DND-41 (cell line): Measurements from ENCODE around the gene DDX27.
A peak's percentile ranks its signal among the peaks of the same experiment; 100 is the strongest.

Experiments
- ATAC-seq: fragments of 200-7000 bp; cut with Tn5 transposase; 3 replicates; pipeline ENCODE4 v1.9.1; 2021; ENCODE audit warnings: low read depth; ENCODE audit not compliant: insufficient read depth
- DNase-seq: peaks from one replicate; pipeline ENCODE4 v3.0.0-alpha.2; 2020
- H2AFZ ChIP-seq: 2 replicates; pipeline ENCODE4 v1.6.0; 2012; ENCODE audit warnings: low read depth, low read length
- H3K27ac ChIP-seq: 2 replicates; pipeline ENCODE4 v1.5.1; 2012; ENCODE audit warnings: low read length, inconsistent platforms
- H3K27me3 ChIP-seq: fragments of 200-600 bp; sonication (generic); 2 replicates; pipeline ENCODE4 v1.6.0; 2012; ENCODE audit warnings: low read length, mild to moderate bottlenecking, inconsistent platforms; ENCODE audit not compliant: insufficient read depth, poor library complexity
- H3K36me3 ChIP-seq: 2 replicates; pipeline ENCODE4 v1.5.1; 2012; ENCODE audit warnings: low read length, inconsistent platforms; ENCODE audit not compliant: insufficient read depth
- H3K4me1 ChIP-seq: 2 replicates; pipeline ENCODE4 v1.5.1; 2012; ENCODE audit warnings: mild to moderate bottlenecking, low read length; ENCODE audit not compliant: insufficient read depth
- H3K4me2 ChIP-seq: 2 replicates; pipeline ENCODE4 v1.6.0; 2012; ENCODE audit warnings: mild to moderate bottlenecking, moderate library complexity, low read length, inconsistent platforms; ENCODE audit not compliant: insufficient read depth
- H3K4me3 ChIP-seq, 2 experiments: fragments of 200-600 bp in 1 of 2; shearing (Covaris generic) in 1 of 2; 2 replicates each; pipeline ENCODE4 v1.5.1; 2012 to 2016; ENCODE audit warnings: inconsistent platforms in 2 of 2, low read length in 2 of 2, mild to moderate bottlenecking in 2 of 2, low read depth in 1 of 2, moderate library complexity in 1 of 2
- H3K79me2 ChIP-seq: 2 replicates; pipeline ENCODE4 v1.6.0; 2012; ENCODE audit warnings: low read length, inconsistent platforms; ENCODE audit not compliant: insufficient read depth
- H3K9ac ChIP-seq: 2 replicates; pipeline ENCODE4 v1.6.0; 2012; ENCODE audit warnings: low read depth, mild to moderate bottlenecking, inconsistent platforms, low read length, moderate library complexity
- H3K9me3 ChIP-seq: 2 replicates; pipeline ENCODE4 v1.5.1; 2012; ENCODE audit warnings: low read length, moderate library complexity, mild to moderate bottlenecking, inconsistent platforms; ENCODE audit not compliant: insufficient read depth, severe bottlenecking
- H4K20me1 ChIP-seq: 2 replicates; pipeline ENCODE4 v1.6.0; 2012; ENCODE audit warnings: low read length; ENCODE audit not compliant: insufficient read depth
- EZH2 ChIP-seq: IDR thresholded peaks from 3 replicates; pipeline ENCODE4 v1.6.1; 2012; ENCODE audit warnings: borderline replicate concordance, low read depth, mild to moderate bottlenecking, moderate library complexity, low read length, inconsistent platforms; ENCODE audit not compliant: severe bottlenecking
- TF ChIP-seq, protein P1 (sequence below): IDR thresholded peaks from 2 replicates; pipeline ENCODE4 v1.5.1; 2012; ENCODE audit warnings: borderline replicate concordance, low read length, moderate library complexity, mild to moderate bottlenecking; ENCODE audit not compliant: poor library complexity, severe bottlenecking; ENCODE audit errors: extremely low read depth

DDX27 gene

DNA sequence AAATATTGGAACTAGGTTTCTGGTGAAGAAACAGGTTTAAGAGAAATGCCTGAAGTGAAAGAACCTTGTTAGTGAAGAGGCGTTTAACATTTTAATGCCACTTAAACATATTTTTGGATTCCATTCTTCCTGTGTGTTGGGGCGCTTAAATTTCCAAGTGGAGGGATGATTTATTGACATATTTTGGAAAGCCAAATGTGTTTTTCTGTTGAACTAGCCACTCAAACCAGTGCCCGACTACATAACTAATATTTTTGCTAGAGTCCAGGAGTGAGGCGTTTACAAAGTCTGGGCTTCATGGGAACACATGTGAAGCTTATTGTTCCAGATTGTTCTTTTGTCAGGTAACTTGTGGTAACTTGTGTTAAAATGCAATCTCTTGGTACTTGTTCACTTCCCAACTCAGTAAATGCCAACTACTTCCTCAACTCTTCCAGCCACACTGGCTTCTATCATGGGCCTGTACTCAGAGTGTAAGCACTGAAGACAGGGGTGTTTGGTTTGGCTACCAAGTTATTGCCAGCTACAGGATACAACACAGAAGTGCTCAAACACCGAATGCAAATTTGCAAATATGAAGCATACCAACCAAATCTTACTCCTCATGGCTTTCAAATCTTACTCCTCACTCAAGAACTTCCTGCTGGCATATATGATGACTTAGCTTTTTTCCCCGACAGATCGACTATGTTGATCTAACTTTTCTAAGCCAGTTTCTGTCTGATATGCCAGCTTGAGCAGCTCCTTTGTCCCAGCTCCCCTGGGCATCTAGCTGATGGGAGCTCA lies 60.7 kb downstream of the DDX27 start:
- H3K4me3 ChIP-seq: peak overlapping the region; percentile 78 to 81; a peak in 3 of 4 replicates
- peaks cover 77% of the 10 kb centered on the region for H3K4me1 ChIP-seq
- peaks cover 93% of the 10 kb centered on the region for H3K79me2 ChIP-seq
- peak overlapping the region; percentile 94 for H3K27ac ChIP-seq
- peaks cover 76% of the 10 kb centered on the region for H3K36me3 ChIP-seq
- DNase-seq: no peak
- TF ChIP-seq EZH2: no peak
- TF ChIP-seq, protein P1, sequence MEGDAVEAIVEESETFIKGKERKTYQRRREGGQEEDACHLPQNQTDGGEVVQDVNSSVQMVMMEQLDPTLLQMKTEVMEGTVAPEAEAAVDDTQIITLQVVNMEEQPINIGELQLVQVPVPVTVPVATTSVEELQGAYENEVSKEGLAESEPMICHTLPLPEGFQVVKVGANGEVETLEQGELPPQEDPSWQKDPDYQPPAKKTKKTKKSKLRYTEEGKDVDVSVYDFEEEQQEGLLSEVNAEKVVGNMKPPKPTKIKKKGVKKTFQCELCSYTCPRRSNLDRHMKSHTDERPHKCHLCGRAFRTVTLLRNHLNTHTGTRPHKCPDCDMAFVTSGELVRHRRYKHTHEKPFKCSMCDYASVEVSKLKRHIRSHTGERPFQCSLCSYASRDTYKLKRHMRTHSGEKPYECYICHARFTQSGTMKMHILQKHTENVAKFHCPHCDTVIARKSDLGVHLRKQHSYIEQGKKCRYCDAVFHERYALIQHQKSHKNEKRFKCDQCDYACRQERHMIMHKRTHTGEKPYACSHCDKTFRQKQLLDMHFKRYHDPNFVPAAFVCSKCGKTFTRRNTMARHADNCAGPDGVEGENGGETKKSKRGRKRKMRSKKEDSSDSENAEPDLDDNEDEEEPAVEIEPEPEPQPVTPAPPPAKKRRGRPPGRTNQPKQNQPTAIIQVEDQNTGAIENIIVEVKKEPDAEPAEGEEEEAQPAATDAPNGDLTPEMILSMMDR: no peak
- peaks cover 48% of the 10 kb centered on the region for H4K20me1 ChIP-seq
- peaks cover 43% of the 10 kb centered on the region for H3K9me3 ChIP-seq
- peak overlapping the region; percentile 93 for H3K4me2 ChIP-seq
- peak overlapping the region; percentile 83 for H3K9ac ChIP-seq
- no peak for ATAC-seq
- no peak overlapping the region for H2AFZ ChIP-seq
- no peaks in the 10 kb centered on the region for H3K27me3 ChIP-seq

DNA sequence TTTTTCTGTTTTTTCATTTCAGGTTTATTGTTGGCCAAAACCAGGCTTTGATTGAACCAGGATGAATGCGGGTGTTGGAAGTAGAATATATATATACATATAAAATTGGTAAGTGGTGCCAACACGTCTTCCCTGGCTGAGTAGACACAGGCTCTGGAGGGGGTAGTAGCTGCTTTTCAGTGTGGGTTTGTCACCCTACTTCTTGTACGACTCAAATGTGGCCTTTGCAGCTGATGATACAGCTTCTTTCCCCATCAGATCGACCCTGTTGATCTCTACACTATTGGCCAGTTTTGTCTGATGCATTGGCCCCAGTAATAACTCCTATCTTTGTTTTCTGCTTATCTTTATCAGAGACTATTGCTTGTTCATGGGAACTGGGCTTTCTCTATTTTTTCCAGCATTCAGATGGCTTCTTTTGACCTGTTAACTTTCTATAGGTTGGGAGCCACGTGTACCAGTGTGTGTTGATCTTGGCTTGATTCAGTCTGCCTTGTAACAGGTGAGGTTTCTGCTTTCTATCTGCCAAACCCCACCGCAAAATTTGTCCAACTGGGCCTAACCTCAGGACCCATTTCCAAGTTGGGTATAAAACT lies 61.3 kb downstream of the DDX27 start:
- Histone ChIP-seq H3K9ac (no peak overlapping the region), H4K20me1 (peaks cover 55% of the 10 kb centered on the region), H2AFZ (no peak overlapping the region), H3K27me3 (no peaks in the 10 kb centered on the region), H3K4me2 (peak overlapping the region; percentile 93), H3K36me3 (peaks cover 77% of the 10 kb centered on the region), H3K27ac (no peak overlapping the region; the same call in 1 of the 2 replicates), H3K4me3 (peak overlapping the region; percentile 3 to 81; a peak in 3 of 4 replicates), H3K4me1 (peaks cover 77% of the 10 kb centered on the region), H3K9me3 (peaks cover 49% of the 10 kb centered on the region), H3K79me2 (peaks cover 94% of the 10 kb centered on the region)
- ATAC-seq (no peak), DNase-seq (no peak)
- TF ChIP-seq, protein P1: no peak
- no peak for TF ChIP-seq EZH2

DNA sequence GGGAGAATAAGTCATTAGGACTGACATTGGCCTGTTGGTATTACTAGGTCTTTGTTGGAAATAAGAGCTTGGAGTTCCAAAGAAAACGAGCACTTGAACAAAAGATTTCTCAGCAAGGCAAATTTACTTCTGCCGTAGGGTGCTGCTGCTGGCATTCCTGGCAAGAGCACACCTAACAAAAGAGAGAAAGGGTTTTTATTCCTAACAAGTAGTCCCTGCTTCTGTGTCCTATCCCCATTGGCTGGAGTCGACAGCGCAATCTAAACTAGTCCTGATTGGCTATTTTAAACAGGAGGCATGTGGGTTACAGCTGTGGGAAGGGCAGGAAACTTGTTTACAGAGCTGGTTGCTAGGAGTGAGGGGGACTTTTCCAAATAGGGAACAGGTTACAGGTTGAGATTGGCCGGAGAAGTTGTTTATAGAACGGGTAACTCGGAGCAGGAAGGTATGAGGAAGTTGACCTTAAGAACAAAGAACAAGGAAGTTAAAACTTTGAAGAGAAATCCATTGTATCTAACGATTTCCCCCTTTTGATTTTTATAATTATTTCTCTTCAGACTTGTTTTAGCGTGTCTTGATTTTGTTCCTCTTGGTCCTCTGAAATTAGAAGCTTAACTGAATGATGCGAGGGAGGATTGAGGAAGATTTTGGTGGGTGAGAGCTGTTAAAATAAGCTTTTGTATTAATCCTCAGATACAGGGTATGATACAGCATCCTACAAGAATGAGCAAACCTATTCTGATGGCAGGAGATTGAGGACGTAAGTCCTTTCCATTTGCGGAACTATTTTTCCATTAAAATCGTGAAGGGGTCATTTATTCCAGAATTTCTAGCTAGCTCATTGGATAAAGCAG lies 62.1 kb downstream of the DDX27 start:
- no peak overlapping the region for H3K27ac ChIP-seq
- peaks cover 77% of the 10 kb centered on the region for H3K4me1 ChIP-seq
- DNase-seq (no peak), ATAC-seq (no peak)
- peaks cover 94% of the 10 kb centered on the region for H3K79me2 ChIP-seq
- peaks cover 83% of the 10 kb centered on the region for H3K36me3 ChIP-seq
- peaks cover 63% of the 10 kb centered on the region for H4K20me1 ChIP-seq
- H3K9me3 ChIP-seq: peaks cover 56% of the 10 kb centered on the region
- TF ChIP-seq, protein P1: no peak
- no peak for TF ChIP-seq EZH2
- no peaks in the 10 kb centered on the region for H3K27me3 ChIP-seq
- no peak overlapping the region for H2AFZ ChIP-seq
- H3K4me3 ChIP-seq: peak overlapping the region; percentile 3 to 81; a peak in 3 of 4 replicates
- H3K9ac ChIP-seq: no peak overlapping the region
- H3K4me2 ChIP-seq: peak overlapping the region; percentile 93
